HCT116 (cell line): ENCODE results near the gene NDUFAB1. TPM values are rescaled to one million over a fixed set of nuclear protein-coding genes. Genes with fewer than 3 reads are reported as not detected.

Experiments
- ATAC-seq: fragments of 200-7000 bp; cut with Tn5 transposase; 2 replicates; pipeline ENCODE4 v1.9.1; 2020; ENCODE audit warnings: mild to moderate bottlenecking, moderate library complexity
- BruUV-seq: library from RNA; stranded (reverse); fragments of 400-500 nt; replicated peaks from 2 replicates; lab custom pipeline; 2021; lab: Mats Ljungman, UMichigan
- CTCF ChIA-PET: fragments of 300-600 bp; sonication (Branson Sonifier 250); formaldehyde crosslinking; loops from one replicate; lab custom pipeline; 2021; ENCODE audit warnings: antibody characterized with exemption; lab: Charles Lee
- POLR2A ChIA-PET: fragments of 300-600, 350-600 bp; sonication (Branson Sonifier 250); formaldehyde crosslinking; loops from one replicate; lab custom pipeline; 2021; ENCODE audit warnings: antibody characterized with exemption; lab: Charles Lee
- RAD21 ChIA-PET, 2 experiments: fragments of 300-600 bp; sonication (Branson Sonifier 250); formaldehyde crosslinking; loops; one replicate each; lab custom pipeline; 2023; ENCODE audit warnings: low total read pairs in 2 of 2; ENCODE audit not compliant: uncharacterized antibody in 2 of 2, unreplicated experiment in 2 of 2, low non-redundant PET in 1 of 2; lab: Charles Lee
- DNase-seq: peaks from one replicate; pipeline ENCODE4 v3.0.0-alpha.2; 2010; ENCODE audit warnings: low read depth, low spot score
- H2AFZ ChIP-seq: fragments of 200-600 bp; shearing (Covaris generic), sonication (generic); 2 replicates; pipeline ENCODE4 v1.6.1; 2017; ENCODE audit warnings: low read depth, mixed run types, mixed read lengths, antibody characterized with exemption, low read length; ENCODE audit not compliant: poor library complexity, severe bottlenecking
- H3K27ac ChIP-seq: 2 replicates; pipeline ENCODE4 v1.5.1; 2012; ENCODE audit warnings: low read depth, low read length
- H3K27me3 ChIP-seq: fragments of 200-600 bp; sonication (generic); 2 replicates; pipeline ENCODE4 v1.6.1; 2016; ENCODE audit warnings: mixed run types, low read length, mixed read lengths; ENCODE audit not compliant: insufficient read depth
- H3K36me3 ChIP-seq, 2 experiments: fragments of 200-500 bp in 1 of 2; fragments of 200-600 bp in 1 of 2; sonication (Bioruptor generic) in 1 of 2; sonication (generic) in 1 of 2; 2 replicates each; pipeline versions ENCODE4 v1.5.1 to v1.6.1; 2014 to 2016; ENCODE audit warnings: low read length in 2 of 2, inconsistent platforms in 1 of 2, mixed read lengths in 1 of 2, mixed run types in 1 of 2; ENCODE audit not compliant: insufficient read depth in 2 of 2, control insufficient read depth in 1 of 2
- H3K4me1 ChIP-seq, 2 experiments: fragments of 200-600 bp in 1 of 2; sonication (generic) in 1 of 2; 2 replicates each; pipeline versions ENCODE4 v1.5.1 to v1.6.1; 2012 to 2017; ENCODE audit warnings: low read length in 2 of 2, inconsistent platforms in 1 of 2, mild to moderate bottlenecking in 1 of 2, mixed read lengths in 1 of 2, mixed run types in 1 of 2, moderate library complexity in 1 of 2; ENCODE audit not compliant: insufficient read depth in 2 of 2, control insufficient read depth in 1 of 2
- H3K4me2 ChIP-seq: fragments of 200-600 bp; sonication (generic); 2 replicates; pipeline ENCODE4 v1.6.1; 2017; ENCODE audit warnings: mixed run types, low read length, mixed read lengths
- H3K4me3 ChIP-seq, 2 experiments: fragments of 200-600 bp in 1 of 2; sonication (generic) in 1 of 2; replicated peaks in 1 of 2; 2 replicates each; pipeline ENCODE4 v1.5.1; 2011 to 2016; ENCODE audit warnings: low read length in 2 of 2, control low read depth in 1 of 2, low read depth in 1 of 2, mild to moderate bottlenecking in 1 of 2, mixed read lengths in 1 of 2, mixed run types in 1 of 2
- H3K79me2 ChIP-seq: fragments of 200-600 bp; sonication (generic); 2 replicates; pipeline ENCODE4 v1.6.1; 2017; ENCODE audit warnings: mild to moderate bottlenecking, mixed run types, low read length, moderate library complexity, mixed read lengths; ENCODE audit not compliant: insufficient read depth
- H3K9ac ChIP-seq: fragments of 200-600 bp; sonication (generic); 2 replicates; pipeline ENCODE4 v1.6.1; 2016; ENCODE audit warnings: low read length, mixed read lengths
- H3K9me2 ChIP-seq: fragments of 200-600 bp; sonication (generic), shearing (Covaris generic); 2 replicates; pipeline ENCODE4 v1.6.1; 2017; ENCODE audit warnings: mixed run types, mild to moderate bottlenecking, moderate library complexity; ENCODE audit not compliant: insufficient read depth
- H3K9me3 ChIP-seq, 2 experiments: fragments of 200-500 bp in 1 of 2; fragments of 200-600 bp in 1 of 2; sonication (Bioruptor generic) in 1 of 2; sonication (generic) in 1 of 2; 2 replicates each; pipeline ENCODE4 v1.6.1; 2014 to 2017; ENCODE audit warnings: low read length in 2 of 2, mixed read lengths in 2 of 2, inconsistent platforms in 1 of 2, low read depth in 1 of 2, mild to moderate bottlenecking in 1 of 2, mixed run types in 1 of 2, moderate library complexity in 1 of 2; ENCODE audit not compliant: control insufficient read depth in 1 of 2, insufficient read depth in 1 of 2
- H4K20me1 ChIP-seq: fragments of 200-600 bp; sonication (generic), shearing (Covaris generic); 2 replicates; pipeline ENCODE4 v1.6.1; 2017; ENCODE audit warnings: mixed run types, mild to moderate bottlenecking, moderate library complexity; ENCODE audit not compliant: insufficient read depth
- CEBPB ChIP-seq: IDR thresholded peaks from 2 replicates; pipeline ENCODE4 v1.6.1; 2012; ENCODE audit warnings: low read depth
- ELF1 ChIP-seq: IDR thresholded peaks from 2 replicates; pipeline ENCODE4 v1.6.1; 2012; ENCODE audit warnings: low read depth, borderline replicate concordance
- EZH2 ChIP-seq: fragments of 200-600 bp; sonication (generic); IDR thresholded peaks from 2 replicates; pipeline ENCODE4 v1.6.1; 2017; ENCODE audit warnings: antibody characterized with exemption, mixed run types
- EZH2phosphoT487 ChIP-seq: fragments of 200-600 bp; IDR thresholded peaks from 2 replicates; pipeline ENCODE4 v1.6.1; 2018; ENCODE audit warnings: antibody characterized with exemption, borderline replicate concordance
- FOSL1 ChIP-seq: IDR thresholded peaks from 2 replicates; pipeline ENCODE4 v1.6.1; 2012; ENCODE audit warnings: low read depth
- JUND ChIP-seq: IDR thresholded peaks from 2 replicates; pipeline ENCODE4 v1.6.1; 2012
- MAX ChIP-seq: IDR thresholded peaks from 2 replicates; pipeline ENCODE4 v1.6.1; 2012
- POLR2A ChIP-seq: IDR thresholded peaks from 2 replicates; pipeline ENCODE4 v1.7.0; 2011; ENCODE audit warnings: borderline replicate concordance; ENCODE audit not compliant: insufficient read depth, insufficient read length; ENCODE audit errors: extremely low read depth
- POLR2AphosphoS5 ChIP-seq: IDR thresholded peaks from 2 replicates; pipeline ENCODE4 v1.6.1; 2011; ENCODE audit warnings: mild to moderate bottlenecking, low read depth, low read length, moderate library complexity
- RAD21 ChIP-seq: IDR thresholded peaks from 2 replicates; pipeline ENCODE4 v1.6.1; 2012; ENCODE audit warnings: low read depth, mild to moderate bottlenecking
- SIN3A ChIP-seq: IDR thresholded peaks from 2 replicates; pipeline ENCODE4 v1.6.1; 2012; ENCODE audit warnings: low read depth
- SP1 ChIP-seq: IDR thresholded peaks from 2 replicates; pipeline ENCODE4 v1.6.1; 2012; ENCODE audit warnings: low read depth
- TCF7L2 ChIP-seq: IDR thresholded peaks from 2 replicates; pipeline ENCODE4 v1.7.0; 2011; ENCODE audit warnings: borderline replicate concordance, inconsistent platforms; ENCODE audit not compliant: insufficient read depth, insufficient read length; ENCODE audit errors: extremely low read depth
- YY1 ChIP-seq: IDR thresholded peaks from 2 replicates; pipeline ENCODE4 v1.6.1; 2011; ENCODE audit warnings: low read length, low read depth, moderate library complexity, mild to moderate bottlenecking; ENCODE audit not compliant: insufficient replicate concordance; ENCODE audit errors: extremely low read depth
- ZBTB33 ChIP-seq: IDR thresholded peaks from 2 replicates; pipeline ENCODE4 v1.6.1; 2011; ENCODE audit warnings: mild to moderate bottlenecking, low read length, moderate library complexity; ENCODE audit not compliant: insufficient replicate concordance; ENCODE audit errors: extremely low read depth
- ZFX ChIP-seq: fragments of 450-650 bp; IDR thresholded peaks from 2 replicates; pipeline ENCODE4 v1.6.1; 2017
- intact Hi-C: fragments of 100-400 bp; cut with micrococcal nuclease; formaldehyde crosslinking; loops from 2 replicates; pipeline ENCODE4 v1.10.0; 2022
- total RNA-seq: library from RNA; stranded (reverse); gene quantifications from one replicate; pipeline ENCODE4 v1.2.1, GENCODE V29; 2021; ENCODE audit not compliant: unreplicated experiment
- TF ChIP-seq, protein P1 (sequence below): IDR thresholded peaks from 2 replicates; pipeline ENCODE4 v1.6.1; 2012
- TF ChIP-seq, protein P2 (sequence below): IDR thresholded peaks from 2 replicates; pipeline ENCODE4 v1.6.1; 2012; ENCODE audit warnings: low read depth

The NDUFAB1 gene
- total RNA-seq, 1 experiment from 2014 or later = 169 TPM

- no TSS peak for BruUV-seq
- intact Hi-C loops = no loop called here
- CTCF ChIA-PET = no interaction called here
- H3K36me3 ChIP-seq = peaks cover 14 to 19% of the 10 kb centered on the region in 2 experiments
- TF ChIP-seq SIN3A (no peak), ZBTB33 (no peak), POLR2A (no peak), TCF7L2 (no peak), EZH2 (no peak), JUND (no peak), MAX (no peak), POLR2AphosphoS5 (no peak), CEBPB (no peak), FOSL1 (no peak), SP1 (no peak), RAD21 (no peak), ZFX (no peak), EZH2phosphoT487 (no peak), ELF1 (no peak), YY1 (no peak)
- TF ChIP-seq, protein P1, sequence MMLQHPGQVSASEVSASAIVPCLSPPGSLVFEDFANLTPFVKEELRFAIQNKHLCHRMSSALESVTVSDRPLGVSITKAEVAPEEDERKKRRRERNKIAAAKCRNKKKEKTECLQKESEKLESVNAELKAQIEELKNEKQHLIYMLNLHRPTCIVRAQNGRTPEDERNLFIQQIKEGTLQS = no peak
- TF ChIP-seq, protein P2, sequence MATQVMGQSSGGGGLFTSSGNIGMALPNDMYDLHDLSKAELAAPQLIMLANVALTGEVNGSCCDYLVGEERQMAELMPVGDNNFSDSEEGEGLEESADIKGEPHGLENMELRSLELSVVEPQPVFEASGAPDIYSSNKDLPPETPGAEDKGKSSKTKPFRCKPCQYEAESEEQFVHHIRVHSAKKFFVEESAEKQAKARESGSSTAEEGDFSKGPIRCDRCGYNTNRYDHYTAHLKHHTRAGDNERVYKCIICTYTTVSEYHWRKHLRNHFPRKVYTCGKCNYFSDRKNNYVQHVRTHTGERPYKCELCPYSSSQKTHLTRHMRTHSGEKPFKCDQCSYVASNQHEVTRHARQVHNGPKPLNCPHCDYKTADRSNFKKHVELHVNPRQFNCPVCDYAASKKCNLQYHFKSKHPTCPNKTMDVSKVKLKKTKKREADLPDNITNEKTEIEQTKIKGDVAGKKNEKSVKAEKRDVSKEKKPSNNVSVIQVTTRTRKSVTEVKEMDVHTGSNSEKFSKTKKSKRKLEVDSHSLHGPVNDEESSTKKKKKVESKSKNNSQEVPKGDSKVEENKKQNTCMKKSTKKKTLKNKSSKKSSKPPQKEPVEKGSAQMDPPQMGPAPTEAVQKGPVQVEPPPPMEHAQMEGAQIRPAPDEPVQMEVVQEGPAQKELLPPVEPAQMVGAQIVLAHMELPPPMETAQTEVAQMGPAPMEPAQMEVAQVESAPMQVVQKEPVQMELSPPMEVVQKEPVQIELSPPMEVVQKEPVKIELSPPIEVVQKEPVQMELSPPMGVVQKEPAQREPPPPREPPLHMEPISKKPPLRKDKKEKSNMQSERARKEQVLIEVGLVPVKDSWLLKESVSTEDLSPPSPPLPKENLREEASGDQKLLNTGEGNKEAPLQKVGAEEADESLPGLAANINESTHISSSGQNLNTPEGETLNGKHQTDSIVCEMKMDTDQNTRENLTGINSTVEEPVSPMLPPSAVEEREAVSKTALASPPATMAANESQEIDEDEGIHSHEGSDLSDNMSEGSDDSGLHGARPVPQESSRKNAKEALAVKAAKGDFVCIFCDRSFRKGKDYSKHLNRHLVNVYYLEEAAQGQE = no peak
- TF ChIP-seq, all 23 proteins: peak for 0
- Histone ChIP-seq H4K20me1 (no peaks in the 10 kb centered on the region), H3K9me3 (no peaks in the 10 kb centered on the region), H3K4me2 (no peak overlapping the region), H3K4me1 (peaks cover 0 to 13% of the 10 kb centered on the region in 2 experiments; a peak in 2 of 4 replicates), H3K4me3 (no peak overlapping the region), H3K79me2 (peaks cover 25% of the 10 kb centered on the region), H3K27ac (no peak overlapping the region), H3K27me3 (no peaks in the 10 kb centered on the region), H3K9me2 (no peaks in the 10 kb centered on the region), H3K9ac (no peak overlapping the region), H2AFZ (no peak overlapping the region)
- ChIA-PET RAD21 (no interaction called here), POLR2A (no interaction called here)
- no peak for DNase-seq
- ATAC-seq = no peak
These were observed 39.8 kb upstream of the NDUFAB1 start for GRCh38 chr16:23635958-23636357.
